GM12878 (cell line): Measurements from ENCODE around the gene ID3. TPM values are rescaled to one million over a fixed set of nuclear protein-coding genes. Genes with fewer than 3 reads are reported as not detected.
A peak's percentile ranks its signal among the peaks of the same experiment; 100 is the strongest.

Experiments used
- E2F8 ChIP-seq: fragments of 450-650 bp; IDR thresholded peaks from 2 replicates; pipeline ENCODE4 v1.6.1; 2018; ENCODE audit warnings: mild to moderate bottlenecking, low read depth, moderate library complexity; ENCODE audit not compliant: partially characterized antibody
- YY1 ChIP-seq: IDR thresholded peaks from 2 replicates; pipeline ENCODE4 v1.6.1; 2011; ENCODE audit warnings: low read depth, mild to moderate bottlenecking, low read length
- ZNF622 ChIP-seq: fragments of 450-650 bp; IDR thresholded peaks from 2 replicates; pipeline ENCODE4 v1.6.1; 2017; ENCODE audit warnings: mild to moderate bottlenecking, inconsistent platforms
- ZNF687 ChIP-seq: fragments of 450-650 bp; IDR thresholded peaks from 2 replicates; pipeline ENCODE4 v1.6.1; 2017; ENCODE audit warnings: mild to moderate bottlenecking, moderate library complexity
- polyA plus RNA-seq, 11 experiments: library from polyadenylated mRNA; depleted of rRNA in 4 of 11; unstranded in 6 of 11; stranded (reverse) in 5 of 11; fragments of >200 nt; fragmentation: Nextera tagmentation in 4 of 11; fragmentation: Illumina TruSeq in 1 of 11; extraction: Ambion mirVana in 4 of 11; extraction: Trizol in 1 of 11; gene quantifications; 1 replicate in 1 of 11; 2 replicates in 10 of 11; pipeline versions ENCODE4 v1.2.1 to v1.2.3, GENCODE V29; 2011 to 2016; ENCODE audit warnings: inconsistent platforms in 2 of 11, missing spikeins in 2 of 11, low read depth in 1 of 11
- total RNA-seq, 4 experiments: library from RNA; depleted of rRNA in 3 of 4; stranded (reverse); fragments of >200 nt in 3 of 4; fragmentation: Illumina TruSeq in 1 of 4; extraction: Trizol in 1 of 4; gene quantifications; 2 replicates each; pipeline versions ENCODE4 v1.2.1 to v1.2.3, GENCODE V29; 2013 to 2021

The ID3 gene
- total and polyA plus RNA-seq, 10 of the 15 experiments (the other 5 are each of a cell fraction or from before 2014, with no cell fraction given), result 42.7 to 475 (median 207) TPM

- peak; percentile 61 for TF ChIP-seq E2F8
- TF ChIP-seq ZNF687, result peak; percentile 47
- no peak for TF ChIP-seq ZNF622
- peak; percentile 58; the same call in 1 of the 2 replicates for TF ChIP-seq YY1
- TF ChIP-seq, all 136 proteins: peak for 62
Measured at GRCh38 chr1:23577056-23578004, 18.0 kb upstream of the ID3 start (continued).
